IPS-NIHi7 (cell line): ENCODE data around the gene KDM4F.

Experiments used
- DNase-seq: peaks from one replicate; pipeline ENCODE4 v3.0.0; 2012; ENCODE audit warnings: mixed read lengths; ENCODE audit errors: extremely low spot score

Gene KDM4F

GRCh38 chr11:95091663-95092180, 42.5 kb downstream of the KDM4F start:
- no peak for DNase-seq

GRCh38 chr11:95092549-95093324, 43.5 kb downstream of the KDM4F start:
- no peak for DNase-seq

GRCh38 chr11:95093548-95093947, 44.3 kb downstream of the KDM4F start:
- DNase-seq, result no peak

GRCh38 chr11:95095858-95096587, 46.8 kb downstream of the KDM4F start:
- no peak for DNase-seq

GRCh38 chr11:95097209-95097608, 48.0 kb downstream of the KDM4F start:
- DNase-seq, result no peak

- no peak for DNase-seq
Observed at GRCh38 chr11:95098826-95099225, 49.6 kb downstream of the KDM4F start.

- DNase-seq, result no peak
Observed at GRCh38 chr11:95100191-95100648, 51.0 kb downstream of the KDM4F start.
